NCI-H187 treated with DMSO at 0.1 percent for 48 hours (cell line): Measurements from ENCODE around the gene SSR2.

Source experiments
- DNase-seq: peaks from one replicate; lab custom pipeline; 2025; lab: John Stamatoyannopoulos, UW

The SSR2 gene

GRCh38 chr1:155973723-155974122 is 47.0 kb downstream of the SSR2 start:
- DNase-seq = no peak

GRCh38 chr1:155971910-155972809 is 48.6 kb downstream of the SSR2 start:
- DNase-seq = no peak

- DNase-seq = no peak
Measured at GRCh38 chr1:155970531-155971167, 50.1 kb downstream of the SSR2 start.

- no peak for DNase-seq
Measured at GRCh38 chr1:155969377-155969791, 51.4 kb downstream of the SSR2 start.

GRCh38 chr1:155968670-155969069 is 52.1 kb downstream of the SSR2 start:
- DNase-seq = no peak

- no peak for DNase-seq
Measured at GRCh38 chr1:155968051-155968400, 52.7 kb downstream of the SSR2 start.

- DNase-seq = no peak
Measured at GRCh38 chr1:155967341-155968050, 53.3 kb downstream of the SSR2 start.

GRCh38 chr1:155966750-155967149 is 54.0 kb downstream of the SSR2 start:
- no peak for DNase-seq

- DNase-seq = no peak
Measured at GRCh38 chr1:155966135-155966534, 54.6 kb downstream of the SSR2 start.

GRCh38 chr1:155964193-155964592 is 56.6 kb downstream of the SSR2 start:
- no peak for DNase-seq

- no peak for DNase-seq
Measured at GRCh38 chr1:155962599-155963211, 58.0 kb downstream of the SSR2 start.

GRCh38 chr1:155961937-155962336 is 58.8 kb downstream of the SSR2 start:
- DNase-seq = no peak

GRCh38 chr1:155960081-155960745 is 60.5 kb downstream of the SSR2 start:
- DNase-seq = no peak
